Activated CD8-positive, alpha-beta memory T cell treated with anti-CD3 and anti-CD28 coated beads for 24 hours (primary cell): ENCODE measurements around the gene NANP.

ENCODE experiments used
- DNase-seq: peaks from one replicate; pipeline ENCODE4 v3.0.0-alpha.2; 2020

NANP gene

GRCh38 chr20:25567286-25567685 lies 56.5 kb downstream of the NANP start:
- DNase-seq, result no peak

DNA sequence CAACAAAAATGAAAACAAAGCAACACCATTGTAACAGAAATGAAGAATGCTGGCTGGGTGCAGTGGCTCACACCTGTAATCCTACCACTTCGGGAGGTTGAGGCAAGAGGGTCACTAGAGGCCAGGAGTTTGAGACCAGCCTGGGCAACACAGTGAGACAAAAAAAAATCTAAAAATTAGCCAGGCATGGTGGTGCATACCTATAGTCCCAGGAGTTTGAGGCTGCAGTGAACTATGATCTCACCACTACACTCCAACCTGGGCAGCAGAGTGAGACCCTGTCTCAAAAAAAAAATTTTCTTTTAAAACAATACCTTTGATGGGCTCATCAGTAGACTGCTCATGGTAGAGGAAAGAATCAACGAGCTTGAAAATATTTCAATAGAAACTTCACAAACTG lies 57.0 kb downstream of the NANP start:
- DNase-seq, result no peak

- DNase-seq, result no peak
Measured at GRCh38 chr20:25565578-25566157, 58.1 kb downstream of the NANP start.

DNA sequence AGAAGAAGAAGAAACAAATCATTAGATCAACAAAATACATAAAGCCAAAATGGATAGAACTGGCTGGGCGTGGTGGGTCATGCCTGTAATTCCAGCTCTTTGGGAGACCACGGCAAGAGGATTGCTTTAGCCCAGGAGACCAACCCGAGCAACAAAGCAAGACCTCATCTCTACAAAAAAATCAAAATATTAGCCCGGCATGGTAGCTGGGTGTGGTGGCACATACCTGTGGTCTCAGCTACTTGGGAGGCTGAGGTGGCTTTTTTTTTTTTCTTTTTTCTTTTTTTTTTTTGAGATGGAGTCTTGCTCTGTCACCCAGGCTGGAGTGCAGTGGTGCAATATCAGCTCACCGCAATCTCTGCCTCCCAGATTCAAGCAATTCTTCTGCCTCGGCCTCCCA lies 59.9 kb downstream of the NANP start:
- DNase-seq, result no peak

- no peak for DNase-seq
Measured at GRCh38 chr20:25563362-25563761, 60.5 kb downstream of the NANP start.
